GM12878 (cell line): Measurements from ENCODE around the gene HPSE2. TPM values are rescaled to one million over a fixed set of nuclear protein-coding genes. Genes with fewer than 3 reads are reported as not detected.

Experiments used
- ATAC-seq: fragments of 200-7000 bp; cut with Tn5 transposase; 3 replicates; pipeline ENCODE4 v1.9.1; 2020; ENCODE audit warnings: mild to moderate bottlenecking, moderate library complexity
- BruUV-seq: library from RNA; stranded (reverse); fragments of 400-500 nt; replicated peaks from 2 replicates; lab custom pipeline; 2021; lab: Mats Ljungman, UMichigan
- CTCF ChIA-PET: fragments of 300-600 bp; sonication (Branson Sonifier 250); formaldehyde crosslinking; extraction: SDS; loops from one replicate; lab custom pipeline; 2021; ENCODE audit warnings: inconsistent platforms; lab: Yijun Ruan, JAX
- POLR2A ChIA-PET: fragments of 350-600 bp; formaldehyde crosslinking; extraction: SDS; loops from one replicate; lab custom pipeline; 2021; ENCODE audit warnings: inconsistent platforms; lab: Charles Lee
- RAD21 ChIA-PET: fragments of 300-600 bp; sonication (Branson Sonifier 250); formaldehyde crosslinking; loops from one replicate; lab custom pipeline; 2023; ENCODE audit warnings: antibody characterized with exemption; ENCODE audit not compliant: unreplicated experiment; lab: Charles Lee
- SMC1A ChIA-PET: fragments of 300-600 bp; sonication (Branson Sonifier 250); formaldehyde crosslinking; loops from one replicate; lab custom pipeline; 2023; ENCODE audit not compliant: unreplicated experiment, uncharacterized antibody; lab: Charles Lee
- DNase-seq: peaks from one replicate; pipeline ENCODE4 v3.0.0-alpha.2; 2011; ENCODE audit warnings: low read depth, low spot score
- FAIRE-seq: peaks from 3 replicates; lab custom pipeline; 2011; peaks lifted over from hg19 to GRCh38; lab: Jason Lieb, UNC
- H2AFZ ChIP-seq: 2 replicates; pipeline ENCODE4 v1.6.0; 2011; ENCODE audit warnings: low read depth, low read length, control low read depth; ENCODE audit not compliant: control insufficient read depth
- H3K27ac ChIP-seq: 2 replicates; pipeline ENCODE4 v1.5.1; 2011; ENCODE audit warnings: control low read depth; ENCODE audit not compliant: control insufficient read depth, insufficient read depth
- H3K27me3 ChIP-seq, 2 experiments: replicated peaks in 1 of 2; 2 replicates each; pipeline versions ENCODE4 v1.6.0 to v1.6.1; 2011; ENCODE audit warnings: low read length in 1 of 2; ENCODE audit not compliant: control insufficient read depth in 2 of 2, insufficient read depth in 2 of 2
- H3K36me3 ChIP-seq, 2 experiments: 2 replicates each; pipeline ENCODE4 v1.5.1; 2011; ENCODE audit warnings: low read length in 1 of 2; ENCODE audit not compliant: control insufficient read depth in 2 of 2, insufficient read depth in 2 of 2
- H3K4me1 ChIP-seq: 2 replicates; pipeline ENCODE4 v1.6.1; 2011; ENCODE audit warnings: mild to moderate bottlenecking, low read length, moderate library complexity, mixed read lengths; ENCODE audit not compliant: control insufficient read depth, insufficient read depth
- H3K4me2 ChIP-seq: 2 replicates; pipeline ENCODE4 v1.6.0; 2011; ENCODE audit warnings: control low read depth; ENCODE audit not compliant: control insufficient read depth, insufficient read depth
- H3K4me3 ChIP-seq: fragments of 200-600 bp; sonication (generic); 2 replicates; pipeline ENCODE4 v1.5.1; 2016
- H3K79me2 ChIP-seq: 2 replicates; pipeline ENCODE4 v1.6.0; 2011; ENCODE audit warnings: low read length; ENCODE audit not compliant: control insufficient read depth, insufficient read depth
- H3K9ac ChIP-seq: 2 replicates; pipeline ENCODE4 v1.8.0; 2011; ENCODE audit warnings: low read length, control low read depth, mixed read lengths; ENCODE audit not compliant: control insufficient read depth, insufficient read depth
- H3K9me3 ChIP-seq: replicated peaks from 3 replicates; pipeline ENCODE4 v1.5.1; 2011; ENCODE audit warnings: mild to moderate bottlenecking, low read length; ENCODE audit not compliant: control insufficient read depth, insufficient read depth
- H4K20me1 ChIP-seq: 2 replicates; pipeline ENCODE4 v1.6.0; 2011; ENCODE audit not compliant: control insufficient read depth, insufficient read depth
- CBFB ChIP-seq: IDR thresholded peaks from 2 replicates; pipeline ENCODE4 v1.6.1; 2016; ENCODE audit warnings: antibody characterized with exemption, low read depth
- CEBPB ChIP-seq, 2 experiments: fragments of 150-350 bp in 1 of 2; IDR thresholded peaks; 2 replicates each; pipeline ENCODE4 v1.6.1; 2012 to 2014; ENCODE audit warnings: low read depth in 2 of 2, low read length in 2 of 2, borderline replicate concordance in 1 of 2, inconsistent platforms in 1 of 2
- DPF2 ChIP-seq: fragments of 450-650 bp; IDR thresholded peaks from 2 replicates; pipeline ENCODE4 v1.6.1; 2017; ENCODE audit warnings: mild to moderate bottlenecking
- HDAC6 ChIP-seq: fragments of 200-600 bp; sonication (generic); IDR thresholded peaks from one replicate; pipeline ENCODE4 v1.8.0; 2017; ENCODE audit warnings: antibody characterized with exemption; ENCODE audit not compliant: unreplicated experiment
- HDGF ChIP-seq: fragments of 450-650 bp; IDR thresholded peaks from 2 replicates; pipeline ENCODE4 v1.6.1; 2016; ENCODE audit warnings: antibody characterized with exemption
- IRF4 ChIP-seq: IDR thresholded peaks from 2 replicates; pipeline ENCODE4 v1.6.1; 2011; ENCODE audit warnings: low read depth, low read length
- KAT2A ChIP-seq: conservative IDR thresholded peaks from 2 replicates; pipeline ENCODE4 v1.6.1; 2011; ENCODE audit warnings: low read depth, low read length; ENCODE audit not compliant: control insufficient read depth
- LARP7 ChIP-seq: fragments of 450-650 bp; IDR thresholded peaks from 2 replicates; pipeline ENCODE4 v1.6.1; 2017; ENCODE audit warnings: mild to moderate bottlenecking
- NFYB ChIP-seq: IDR thresholded peaks from 2 replicates; pipeline ENCODE4 v1.6.1; 2011; ENCODE audit warnings: low read depth, mild to moderate bottlenecking, low read length, improper control_type of control experiment, moderate library complexity; ENCODE audit not compliant: insufficient read depth
- NR2C2 ChIP-seq: IDR thresholded peaks from 2 replicates; pipeline ENCODE4 v1.6.1; 2011; ENCODE audit warnings: borderline replicate concordance, low read depth; ENCODE audit not compliant: control insufficient read depth, insufficient read length
- RELB ChIP-seq: fragments of 450-650 bp; IDR thresholded peaks from 2 replicates; pipeline ENCODE4 v1.6.1; 2017; ENCODE audit warnings: low read depth, mild to moderate bottlenecking, moderate library complexity
- SIX5 ChIP-seq: IDR thresholded peaks from 2 replicates; pipeline ENCODE4 v1.6.1; 2011; ENCODE audit warnings: mild to moderate bottlenecking, low read depth, low read length, moderate library complexity; ENCODE audit not compliant: severe bottlenecking
- SPI1 ChIP-seq: IDR thresholded peaks from 2 replicates; pipeline ENCODE4 v1.6.1; 2011; ENCODE audit warnings: low read depth, mild to moderate bottlenecking, low read length, moderate library complexity, borderline replicate concordance; ENCODE audit not compliant: insufficient read depth
- YBX1 ChIP-seq: fragments of 450-650 bp; IDR thresholded peaks from 2 replicates; pipeline ENCODE4 v1.6.1; 2016; ENCODE audit warnings: antibody characterized with exemption
- WGBS: methylation state at CpG from one replicate; pipeline ENCODE4 v1.1.6; 2016; ENCODE audit warnings: low lambda C conversion rate; ENCODE audit not compliant: insufficient replicate concordance, insufficient coverage; ENCODE audit errors: missing lambda C conversion rate; 5-methylcytosine and 5-hydroxymethylcytosine counted together
- in situ Hi-C: fragments of 300-500 bp; cut with MboI; formaldehyde crosslinking; loops from 9 replicates; pipeline ENCODE4 v1.14.3; 2018; ENCODE audit warnings: mixed read lengths
- intact Hi-C: fragments of 100-400 bp; cut with micrococcal nuclease; formaldehyde crosslinking; loops from one replicate; pipeline ENCODE4 v1.14.2; 2022; ENCODE audit not compliant: unreplicated experiment
- polyA plus RNA-seq, 11 experiments: library from polyadenylated mRNA; depleted of rRNA in 4 of 11; unstranded in 6 of 11; stranded (reverse) in 5 of 11; fragments of >200 nt; fragmentation: Nextera tagmentation in 4 of 11; fragmentation: Illumina TruSeq in 1 of 11; extraction: Ambion mirVana in 4 of 11; extraction: Trizol in 1 of 11; gene quantifications; 1 replicate in 1 of 11; 2 replicates in 10 of 11; pipeline versions ENCODE4 v1.2.1 to v1.2.3, GENCODE V29; 2011 to 2016; ENCODE audit warnings: inconsistent platforms in 2 of 11, missing spikeins in 2 of 11, low read depth in 1 of 11
- total RNA-seq, 4 experiments: library from RNA; depleted of rRNA in 3 of 4; stranded (reverse); fragments of >200 nt in 3 of 4; fragmentation: Illumina TruSeq in 1 of 4; extraction: Trizol in 1 of 4; gene quantifications; 2 replicates each; pipeline versions ENCODE4 v1.2.1 to v1.2.3, GENCODE V29; 2013 to 2021

The HPSE2 gene
- total and polyA plus RNA-seq, 10 of the 15 experiments (the other 5 are each of a cell fraction or from before 2014, with no cell fraction given), result 0.06 TPM; not detected in 9

- Histone ChIP-seq H3K27me3 (no peaks in the 10 kb centered on the region), H3K4me1 (no peaks in the 10 kb centered on the region), H3K36me3 (no peaks in the 10 kb centered on the region), H3K9me3 (no peaks in the 10 kb centered on the region), H3K4me2 (no peak overlapping the region), H3K27ac (no peak overlapping the region), H3K4me3 (no peak overlapping the region), H3K9ac (no peak overlapping the region), H3K79me2 (no peaks in the 10 kb centered on the region), H2AFZ (no peak overlapping the region), H4K20me1 (no peaks in the 10 kb centered on the region)
- ChIA-PET SMC1A (interaction anchor here (0.6 kb wide), 1 partner anchor 160 kb away, joined by 3 read pairs; no protein-coding TSS in a partner anchor), RAD21 (no interaction called here), POLR2A (interaction anchor here (0.5 kb wide), 1 partner anchor 213 kb away, joined by 4 read pairs; no protein-coding TSS in a partner anchor), CTCF (no interaction called here)
- intact Hi-C loops (no loop called here), in situ Hi-C loops (no loop called here)
- DNase-seq, result no peak
- ATAC-seq, result no peak
- 2% methylated on average over 4 of the region's 4 CpGs for WGBS
- BruUV-seq, result no TSS peak
- FAIRE-seq, result no peak
- TF ChIP-seq NFYB, result no peak
- TF ChIP-seq LARP7, result no peak
Observed at GRCh38 chr10:98956576-98957260, 278.9 kb downstream of the HPSE2 start.

- in situ Hi-C loops, result no loop called here
- FAIRE-seq, result no peak
- RAD21 ChIA-PET, result no interaction called here
- TF ChIP-seq HDGF (no peak), CEBPB (IDR thresholded peaks at IDR 0.05; ENCODE audit: borderline replicate concordance in 1 of 2, low read depth in 2 of 2, low read length in 2 of 2) (no peak), NR2C2 (no peak), CBFB (no peak), SIX5 (no peak), HDAC6 (no peak), YBX1 (no peak), DPF2 (no peak), KAT2A (no peak), RELB (no peak), SPI1 (no peak), IRF4 (no peak)
Observed at GRCh38 chr10:98953251-98953650, 282.4 kb downstream of the HPSE2 start.

More at GRCh38 chr10:98953251-98953650, 282.4 kb downstream of the HPSE2 start:
- no peak overlapping the region for H3K9ac ChIP-seq
- H3K27me3 ChIP-seq, result no peaks in the 10 kb centered on the region
- WGBS, result 27% methylated on average over 6 of the region's 6 CpGs
- no peak overlapping the region for H3K27ac ChIP-seq
- H3K79me2 ChIP-seq, result no peaks in the 10 kb centered on the region
- H3K4me2 ChIP-seq, result no peak overlapping the region
- ATAC-seq, result no peak
- no peaks in the 10 kb centered on the region for H3K36me3 ChIP-seq
- H3K4me1 ChIP-seq, result no peaks in the 10 kb centered on the region
- SMC1A ChIA-PET, result no interaction called here
- POLR2A ChIA-PET, result no interaction called here
- no peaks in the 10 kb centered on the region for H3K9me3 ChIP-seq
- intact Hi-C loops, result no loop called here
- DNase-seq, result no peak
- no peak overlapping the region for H3K4me3 ChIP-seq
- H4K20me1 ChIP-seq, result no peaks in the 10 kb centered on the region
- no TSS peak for BruUV-seq
- CTCF ChIA-PET, result no interaction called here
- no peak overlapping the region for H2AFZ ChIP-seq
